HG02870 (cell line): ENCODE results near the gene PDGFB.
"Not testable (repeated sequence)": the region's sequence is repeated elsewhere in the genome, so short reads cannot be mapped to it uniquely, and the experiment has no call there.

Experiments used
- ATAC-seq: cut with Tn5 transposase; IDR thresholded peaks from one replicate; pipeline ENCODE4 v1.9.1; 2021; ENCODE audit warnings: mild to moderate bottlenecking, moderate library complexity; ENCODE audit not compliant: unreplicated experiment

The PDGFB gene

DNA sequence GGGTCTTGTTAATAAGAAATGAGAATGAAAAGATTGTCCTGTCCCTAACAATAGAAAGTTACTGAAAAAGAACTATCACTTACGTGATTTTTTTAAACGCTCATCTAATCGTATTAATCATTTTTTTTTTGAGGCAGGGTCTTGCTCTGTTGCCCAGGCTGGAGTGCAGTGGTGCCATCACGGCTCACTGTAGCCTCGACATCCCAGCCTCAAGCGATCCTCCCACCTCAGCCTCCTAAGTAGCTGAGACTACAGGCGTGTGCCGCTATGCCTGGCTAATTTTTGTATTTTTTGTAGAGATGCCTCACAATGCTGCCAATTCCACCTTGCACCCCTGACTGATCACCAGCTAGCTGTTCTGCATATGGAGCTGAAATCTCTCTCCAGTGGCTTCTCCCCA lies 15.7 kb downstream of the PDGFB start:
- no peak for ATAC-seq

DNA sequence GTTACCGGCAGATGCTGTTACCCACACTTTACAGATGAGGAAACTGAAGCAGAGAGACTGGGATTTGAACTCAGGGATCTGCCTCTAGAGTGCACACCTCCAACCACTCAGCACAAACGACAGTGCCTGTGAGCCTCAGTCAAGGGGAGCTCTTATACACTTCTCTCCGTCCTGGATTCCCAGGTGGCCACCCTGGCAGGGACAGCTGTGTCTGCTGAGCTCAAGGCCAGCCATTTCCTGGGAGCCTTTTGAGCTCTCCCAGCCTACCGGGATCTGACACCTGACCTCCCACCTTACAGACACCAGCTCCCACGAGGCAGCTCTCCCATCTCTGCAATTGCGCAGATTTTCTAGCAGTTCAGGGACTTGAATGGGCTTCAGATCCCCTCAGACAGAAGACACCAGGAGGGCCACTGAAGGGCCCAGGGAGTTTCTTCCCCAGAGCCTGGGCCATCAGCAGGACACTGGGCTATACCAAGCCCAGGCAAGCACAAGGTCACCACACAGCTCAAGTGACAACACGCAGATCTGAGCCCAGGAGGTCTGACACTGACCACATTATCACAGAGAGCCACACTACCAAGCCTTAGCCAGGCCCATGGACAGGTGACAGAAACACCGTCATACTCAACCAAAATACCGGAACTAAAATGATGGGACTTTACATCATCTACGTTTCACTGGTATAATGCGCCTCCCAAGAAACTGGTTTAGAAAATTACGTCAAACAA lies 17.1 kb downstream of the PDGFB start:
- ATAC-seq, result no peak

DNA sequence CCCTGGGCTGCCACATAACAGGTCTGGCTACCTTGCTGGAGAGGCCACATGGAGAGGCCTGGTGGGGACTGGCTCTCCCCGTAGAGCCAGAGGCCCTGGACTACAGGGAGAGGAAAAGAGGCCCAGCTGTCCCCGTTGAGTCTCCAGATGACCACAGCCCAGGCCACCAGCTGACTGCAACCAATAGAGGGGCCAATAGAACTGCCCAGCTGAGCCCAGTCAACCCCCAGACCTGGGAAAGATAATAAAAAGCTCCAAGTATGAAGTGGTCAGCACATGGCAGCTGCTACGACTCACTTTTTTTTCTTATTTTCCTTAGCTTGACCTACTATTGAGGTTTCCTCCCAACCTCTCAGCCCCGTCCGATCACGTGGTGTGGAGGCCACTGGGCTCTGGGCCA lies 18.4 kb downstream of the PDGFB start:
- no peak for ATAC-seq

DNA sequence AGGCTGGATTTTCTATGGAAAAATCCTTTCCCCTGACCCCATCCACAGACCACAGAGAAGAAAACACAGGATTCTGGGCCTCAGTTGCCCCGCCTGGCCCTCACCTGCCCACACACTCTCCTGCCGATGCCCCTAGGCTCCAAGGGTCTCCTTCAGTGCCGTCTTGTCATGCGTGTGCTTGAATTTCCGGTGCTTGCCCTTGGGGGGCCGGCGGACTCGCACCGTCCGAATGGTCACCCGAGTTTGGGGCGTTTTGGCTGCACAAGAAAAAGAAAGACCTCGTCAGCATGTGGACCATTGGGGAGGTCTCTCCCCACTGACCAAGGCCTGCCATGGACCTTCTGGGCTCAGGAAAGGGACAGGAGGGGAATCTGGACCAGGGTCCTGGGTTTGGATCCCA lies 19.2 kb downstream of the PDGFB start:
- ATAC-seq, result no peak

DNA sequence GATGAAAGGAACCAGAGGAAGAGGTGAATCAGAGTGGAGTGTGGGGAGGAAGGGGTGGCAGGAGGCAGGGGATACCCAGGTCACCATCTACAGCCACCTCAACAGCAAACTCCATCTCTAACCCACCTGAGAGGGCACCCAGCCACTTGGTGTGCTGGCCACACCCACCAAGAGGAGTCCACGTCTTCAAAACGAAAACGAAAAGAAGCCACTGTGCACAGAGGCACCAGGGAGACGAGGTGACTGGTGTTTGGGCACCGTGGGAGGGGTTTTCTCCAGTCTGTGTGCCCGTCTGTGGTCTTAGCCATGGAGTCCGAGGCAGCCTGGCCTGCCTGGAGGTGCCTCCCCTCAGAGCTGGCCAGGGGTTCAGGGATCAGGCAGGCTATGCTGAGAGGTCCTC lies 20.2 kb downstream of the PDGFB start:
- ATAC-seq, result no peak

DNA sequence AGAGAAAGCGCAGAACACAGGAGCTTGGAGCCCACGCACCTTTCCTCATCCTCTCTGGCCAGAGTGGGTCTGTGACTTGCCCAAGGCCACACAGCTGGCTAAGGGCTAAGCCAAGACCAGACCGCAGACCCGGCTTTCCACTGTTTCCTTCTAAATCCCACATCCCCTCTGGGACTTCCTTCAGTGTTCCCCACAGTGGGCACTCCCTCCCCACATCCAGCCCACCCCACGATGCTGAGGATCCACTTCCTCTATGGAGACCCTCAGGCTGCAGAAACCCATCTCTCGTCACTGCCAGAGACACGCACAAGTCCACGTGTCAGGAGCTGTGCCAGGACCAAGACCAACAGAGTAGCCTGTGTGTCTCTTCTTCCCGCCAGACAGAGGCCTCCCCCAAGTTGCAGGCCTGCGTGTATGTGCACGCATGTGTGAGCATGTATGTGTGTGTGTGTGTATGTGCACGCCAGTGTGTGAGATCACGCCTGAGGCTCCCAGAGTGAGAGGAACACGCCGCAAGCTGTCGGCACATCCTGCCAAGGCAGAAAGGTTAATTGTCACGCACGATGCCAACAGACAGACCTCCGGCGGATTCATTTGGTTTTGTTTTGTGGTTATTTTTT lies 21.6 kb downstream of the PDGFB start:
- no peak for ATAC-seq

DNA sequence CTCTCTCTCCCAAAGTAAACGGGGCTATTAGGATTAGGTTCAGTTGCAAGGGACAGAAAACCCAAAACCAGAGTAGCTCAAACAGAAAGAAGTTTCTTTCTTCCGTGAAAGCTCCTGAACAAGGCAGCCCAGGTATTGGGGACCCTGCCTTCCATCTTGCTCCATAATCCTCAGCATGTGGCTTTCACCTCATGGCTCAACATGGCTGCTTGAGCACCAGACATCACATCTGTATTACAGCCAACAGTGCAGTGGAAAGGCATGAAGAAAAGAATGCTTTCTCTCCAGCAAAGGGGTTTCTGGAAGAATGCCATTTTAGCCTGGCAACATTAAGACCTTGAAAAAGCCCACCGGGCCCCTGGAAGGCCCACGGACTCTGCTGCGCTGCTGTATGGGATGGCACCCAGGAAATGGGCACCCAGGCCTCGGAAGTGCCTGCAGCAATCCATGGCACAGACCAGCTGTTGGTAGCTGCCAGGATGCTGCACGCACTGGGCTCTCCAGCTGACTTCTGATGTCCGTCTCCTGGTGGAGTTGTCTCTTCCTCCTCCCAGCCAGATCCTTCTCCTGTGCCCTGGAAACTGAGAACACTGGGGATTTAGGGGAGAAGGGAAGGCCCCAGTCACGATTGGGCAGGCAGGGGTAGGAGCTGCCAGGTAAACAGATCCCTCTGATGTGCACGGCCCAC lies 22.6 kb downstream of the PDGFB start:
- ATAC-seq, result no peak

DNA sequence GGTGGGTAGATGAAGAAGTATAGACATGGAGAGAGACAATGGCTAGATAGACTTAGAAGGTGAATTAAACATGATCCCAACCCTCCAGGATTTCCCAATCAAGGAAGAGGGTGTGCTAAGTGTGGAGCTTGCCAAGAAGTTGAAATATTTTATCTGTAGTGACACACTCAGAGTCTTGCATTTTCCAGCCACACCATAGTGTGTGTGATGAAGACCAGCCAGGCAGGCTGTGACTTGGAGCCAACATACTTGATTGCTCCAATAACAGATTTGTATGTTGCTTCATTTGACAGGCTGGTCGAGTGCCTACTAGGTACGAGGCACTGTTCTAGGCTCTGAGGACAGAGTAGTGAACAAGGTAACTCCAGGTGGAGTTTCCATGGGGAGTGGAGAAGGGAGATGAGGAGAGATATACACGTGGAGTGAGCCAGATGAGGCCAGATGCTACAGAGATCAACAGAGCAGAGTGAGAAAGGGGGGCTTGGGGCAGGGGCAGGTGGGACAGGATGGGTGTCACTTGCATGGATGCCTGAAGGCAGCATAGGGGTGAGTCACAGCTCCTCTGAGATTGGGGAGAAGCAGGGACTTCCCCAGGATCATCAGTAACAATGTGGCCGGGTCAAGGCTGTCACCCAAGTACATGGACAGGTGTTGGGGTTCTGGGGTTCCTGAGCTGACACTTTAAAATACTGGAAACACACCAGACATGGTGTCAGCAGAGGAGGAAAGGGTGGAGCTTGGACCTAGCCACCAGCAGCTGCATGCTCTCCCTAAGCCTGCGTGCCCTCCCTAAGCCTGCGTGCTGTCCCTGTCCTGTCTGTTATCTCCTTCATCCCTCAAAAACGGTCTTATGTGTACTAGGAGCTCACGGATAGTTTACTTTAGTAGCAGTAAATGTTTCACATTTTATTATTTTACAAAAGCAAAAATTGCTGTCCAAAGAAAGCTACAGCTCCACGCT lies 23.6 kb downstream of the PDGFB start:
- no peak for ATAC-seq

DNA sequence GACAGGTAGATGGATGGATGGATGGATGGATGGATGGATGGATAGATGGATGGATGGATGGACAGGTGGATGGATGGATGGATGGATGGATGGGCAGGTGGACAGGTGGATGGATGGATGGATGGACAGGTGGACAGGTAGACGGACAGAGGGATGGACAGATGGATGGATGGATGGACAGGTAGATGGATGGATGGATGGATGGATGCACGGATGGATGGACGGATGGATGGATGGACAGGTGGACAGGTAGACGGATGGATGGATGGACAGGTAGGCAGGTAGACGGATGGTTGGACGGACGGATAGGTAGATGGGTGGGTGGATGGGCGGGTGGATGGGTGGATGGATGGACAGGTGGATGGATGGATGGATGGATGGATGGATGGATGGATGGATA lies 24.3 kb downstream of the PDGFB start:
- ATAC-seq, result no peak

DNA sequence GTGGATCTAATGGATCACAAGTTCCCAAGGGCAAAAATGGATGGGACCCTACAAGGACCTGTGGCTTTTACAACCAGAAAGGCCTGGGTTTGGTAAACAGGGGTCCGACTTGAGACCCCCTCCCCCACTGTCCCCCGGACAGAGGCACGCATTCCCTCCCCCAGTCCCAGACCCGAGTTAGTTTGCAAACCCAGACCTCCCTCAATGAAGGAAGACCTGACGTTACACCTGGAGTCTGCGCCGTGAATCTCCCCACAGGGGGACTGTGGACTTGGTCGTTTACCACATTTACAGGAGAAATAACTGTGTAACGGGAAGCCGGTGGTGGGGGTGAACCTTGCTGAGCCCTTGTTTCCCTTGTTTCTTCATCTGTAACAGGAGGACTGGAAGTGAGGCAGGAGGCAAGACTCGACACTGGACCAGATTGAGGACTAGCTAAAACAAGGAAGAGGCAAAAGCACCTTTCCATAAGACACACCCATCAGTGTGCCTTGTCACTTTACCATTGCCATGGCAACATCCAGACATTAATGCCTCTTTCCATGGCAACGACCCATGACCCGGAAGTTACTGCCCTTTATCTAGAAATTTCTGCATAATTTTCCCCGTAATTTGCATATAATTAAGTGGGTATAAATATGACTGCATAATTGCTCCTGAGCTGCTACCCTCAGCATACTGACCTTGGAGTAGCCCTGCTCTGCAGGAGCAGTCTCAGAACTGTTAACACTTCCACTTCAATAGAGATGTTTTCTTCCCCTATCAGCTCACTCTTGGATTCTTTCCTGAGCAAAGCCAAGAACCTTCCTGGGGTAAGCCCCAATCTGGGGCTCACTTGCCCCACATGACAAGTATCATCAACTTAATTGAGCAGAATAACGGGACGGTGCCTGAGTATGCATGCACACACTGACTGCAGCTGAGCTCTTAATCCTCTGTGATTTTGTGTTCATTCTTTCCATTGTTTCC lies 25.4 kb downstream of the PDGFB start:
- ATAC-seq, result no peak

DNA sequence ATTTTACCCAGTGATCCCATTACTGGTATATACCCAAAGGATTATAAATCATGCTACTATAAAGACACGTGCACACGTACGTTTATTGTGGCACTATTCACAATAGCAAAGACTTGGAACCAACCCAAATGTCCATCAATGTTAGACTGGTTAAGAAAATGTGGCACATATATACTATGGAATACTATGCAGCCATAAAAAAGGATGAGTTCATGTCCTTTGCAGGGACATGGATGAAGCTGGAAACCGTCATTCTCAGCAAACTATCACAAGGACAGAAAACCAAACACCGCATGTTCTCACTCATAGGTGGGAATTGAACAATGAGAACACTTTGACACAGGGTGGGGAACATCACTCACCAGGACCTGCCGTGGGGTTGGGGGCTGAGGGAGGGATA lies 26.4 kb downstream of the PDGFB start:
- ATAC-seq, result not testable (repeated sequence)

DNA sequence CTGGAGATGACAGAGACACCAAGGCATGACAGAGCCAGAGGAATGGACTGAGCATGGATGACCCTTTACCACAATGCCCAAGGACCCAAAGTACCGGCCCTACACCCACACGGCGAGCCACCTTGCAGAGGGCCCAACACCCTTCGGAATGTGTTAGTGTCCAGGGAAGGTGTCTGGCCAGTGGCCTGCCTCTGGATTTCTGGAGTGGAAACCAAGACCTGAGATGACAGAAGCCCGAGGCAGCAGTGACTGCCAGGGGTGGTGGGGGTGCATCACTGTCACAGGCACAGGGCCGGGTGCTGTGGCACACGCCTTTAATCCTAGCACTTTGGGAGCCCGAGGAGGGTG lies 28.7 kb downstream of the PDGFB start:
- no peak for ATAC-seq

DNA sequence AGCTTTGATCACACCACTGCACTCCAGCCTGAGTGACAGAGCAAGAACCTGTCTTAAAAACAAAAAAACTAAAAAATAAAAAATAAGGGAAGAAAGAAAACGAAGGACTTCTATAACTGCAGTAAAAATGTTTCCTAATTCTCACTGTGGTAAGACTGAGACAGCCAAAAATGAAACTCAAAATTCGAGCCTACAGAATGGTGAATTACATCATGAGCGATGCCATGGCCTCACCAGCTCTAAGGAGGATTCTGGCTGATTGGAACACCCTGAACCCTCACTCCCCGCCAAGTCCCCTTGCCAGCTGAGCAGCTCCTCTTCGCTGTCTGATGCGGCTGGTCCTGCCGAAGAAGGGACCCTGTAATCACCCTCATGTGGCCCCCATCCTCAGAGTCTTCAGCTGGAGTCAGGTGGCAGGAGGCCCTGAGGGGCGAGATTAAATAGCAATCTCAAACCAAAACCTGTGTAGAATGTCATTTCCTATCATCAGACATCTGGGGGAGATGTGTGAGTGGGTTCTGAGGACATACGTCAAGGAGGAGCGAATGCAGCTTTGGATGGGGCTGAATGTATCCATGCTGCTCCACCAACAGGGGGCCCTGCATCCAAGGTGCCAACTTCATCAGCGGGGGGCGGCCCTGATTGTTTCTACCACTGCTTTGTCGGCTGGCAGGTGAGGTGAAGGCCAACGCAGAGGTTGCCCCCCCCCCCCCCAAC lies 29.2 kb downstream of the PDGFB start:
- ATAC-seq, result no peak

DNA sequence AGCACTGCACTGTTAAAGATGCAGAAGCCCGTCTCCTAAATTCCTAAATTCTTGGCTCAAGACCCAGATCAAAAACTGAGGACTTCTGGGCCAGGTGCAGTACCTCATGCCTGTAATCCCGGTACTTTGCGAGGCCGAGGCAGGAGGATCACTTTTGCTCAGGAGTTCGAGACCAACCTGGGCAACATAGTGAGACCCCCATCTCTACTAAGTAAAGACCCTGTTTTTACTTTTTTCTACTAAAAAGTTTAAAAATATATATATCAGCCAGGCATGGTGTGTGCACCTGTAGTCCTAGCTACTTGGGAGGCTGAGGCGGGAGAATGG lies 29.7 kb downstream of the PDGFB start:
- no peak for ATAC-seq

DNA sequence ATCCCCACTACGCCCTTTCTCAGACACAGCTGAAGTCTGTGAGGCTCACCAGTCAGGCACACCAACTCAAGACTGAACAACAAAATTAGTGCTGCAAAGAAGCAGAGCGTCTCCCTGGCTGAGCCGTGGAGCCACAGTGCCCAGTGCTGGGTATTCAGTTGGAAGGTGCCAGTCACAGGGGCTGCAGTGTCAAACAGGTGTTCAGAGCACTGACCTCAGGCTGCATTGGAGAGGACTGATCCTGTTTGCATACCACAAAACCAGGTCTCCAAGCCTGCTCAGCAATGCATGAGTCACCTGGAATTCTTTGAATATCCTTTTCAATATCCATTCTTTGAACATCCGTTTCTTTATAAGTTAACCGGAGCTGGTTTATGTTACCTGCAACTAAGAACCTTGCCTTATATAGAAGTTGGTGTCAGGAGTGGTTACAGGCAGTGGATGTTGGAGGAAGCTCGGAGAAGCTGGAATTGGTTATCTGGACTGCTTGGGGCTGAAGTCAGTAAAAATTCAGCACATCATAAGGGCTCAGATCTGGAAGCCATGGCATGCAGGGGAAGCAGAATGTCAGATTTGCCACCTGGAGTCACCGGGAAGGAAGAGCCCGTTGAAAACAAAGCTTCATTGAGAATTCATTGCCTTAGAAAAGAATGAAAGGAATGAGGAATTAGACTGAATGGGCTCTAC lies 30.3 kb downstream of the PDGFB start:
- no peak for ATAC-seq

DNA sequence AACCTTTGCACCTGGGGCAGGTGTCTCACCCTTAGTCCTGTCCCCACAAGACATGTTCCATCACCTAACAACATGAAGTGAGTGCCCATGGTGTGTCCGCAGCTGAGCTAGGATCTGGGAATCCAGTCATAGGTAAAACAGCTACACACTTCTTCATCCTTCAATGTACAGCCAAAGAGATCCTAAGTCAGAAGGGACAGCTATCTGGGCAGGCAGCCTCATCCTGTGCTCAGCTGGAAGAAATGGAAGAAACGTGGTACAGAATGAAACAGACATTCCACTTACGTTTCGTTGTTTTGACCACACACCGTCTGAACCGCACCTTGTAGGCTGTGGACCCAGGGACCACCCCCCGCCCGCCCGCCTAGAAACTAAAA lies 30.8 kb downstream of the PDGFB start:
- ATAC-seq, result no peak

DNA sequence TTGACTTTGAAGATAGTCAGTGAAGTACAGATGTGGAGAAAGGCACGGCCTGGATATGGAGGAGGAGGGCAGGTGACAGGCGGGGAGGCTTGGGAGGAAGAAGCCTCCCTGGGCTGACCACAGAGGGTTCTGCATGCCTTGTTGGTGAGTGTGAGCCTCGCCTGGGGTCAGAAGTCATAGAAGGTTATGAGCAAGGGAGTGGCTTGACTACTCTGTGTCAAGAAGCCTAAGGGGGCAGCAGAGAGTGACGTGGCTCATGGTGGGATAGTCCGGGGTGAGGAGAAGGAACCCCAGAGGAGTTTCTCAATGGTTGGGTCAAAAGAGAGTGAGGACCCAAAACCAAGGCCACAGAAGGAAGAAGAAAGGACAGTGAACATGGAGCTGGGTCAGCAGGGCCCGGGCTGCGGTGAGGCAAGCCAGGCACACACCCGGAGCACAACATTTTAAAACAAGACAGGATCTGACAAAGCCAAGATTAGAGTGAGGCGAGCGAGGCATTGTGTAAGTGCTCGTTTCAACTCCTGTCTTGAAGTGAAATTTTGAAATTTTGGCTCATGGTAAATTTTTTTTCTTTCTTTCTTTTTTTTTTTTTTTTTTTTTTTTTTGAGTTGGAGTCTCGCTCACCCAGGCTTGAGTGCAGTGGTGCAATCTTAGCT lies 31.9 kb downstream of the PDGFB start:
- no peak for ATAC-seq

DNA sequence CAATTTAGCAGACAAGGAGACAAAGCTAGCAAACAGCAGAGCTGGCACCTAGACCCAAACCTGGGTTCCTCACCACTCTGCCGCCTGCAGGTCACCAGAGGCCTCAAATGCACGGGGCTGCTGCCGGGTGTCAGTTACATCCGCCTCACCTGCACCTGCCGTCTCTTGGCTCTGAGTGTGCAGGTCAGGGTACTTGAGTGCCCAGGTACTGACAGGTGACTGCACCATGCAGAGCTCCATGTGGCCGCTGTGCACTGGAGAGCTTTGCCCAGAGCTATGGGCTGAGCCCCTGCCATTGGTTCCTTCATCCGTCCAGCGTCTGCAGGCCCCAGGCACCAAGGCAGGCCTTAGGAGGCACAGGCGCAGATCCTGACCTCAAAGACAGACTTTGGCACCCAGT lies 35.0 kb downstream of the PDGFB start:
- no peak for ATAC-seq
